ENCODE measurements around the gene RASAL3. TPM values are rescaled to one million over a fixed set of nuclear protein-coding genes. Genes with fewer than 3 reads are reported as not detected.
A peak's percentile ranks its signal among the peaks of the same experiment; 100 is the strongest.

The RASAL3 gene
- total RNA-seq, 4 donors from 2014 or later: 0.51 to 4.3 (median 1.1) TPM; not detected in 1

GRCh38 chr19:15449620-15450527, 14.5 kb downstream of the RASAL3 start, which contains the start of gene WIZ:
TSS of gene WIZ (minus strand) at chr19:15449956. CDS start at chr19:15448307, 1,649 bp downstream.
- Histone ChIP-seq H3K9me3 (no peaks in the 10 kb centered on the region), H3K4me1 (peaks cover 0 to 9% of the 10 kb centered on the region in 2 donors), H3K36me3 (no peaks in the 10 kb centered on the region), H3K27me3 (no peaks in the 10 kb centered on the region), H3K4me3 (peak within 1 kb of the TSS; percentile 57 to 61), H3K27ac (peak within 1 kb of the TSS; percentile 66 to 93)
- TF ChIP-seq POLR2A (IDR thresholded peaks at IDR 0.05) (peak in 1 of 2 donors; percentile 52), CTCF (IDR thresholded peaks at IDR 0.05) (no peak)
- DNase-seq: peak; percentile 85 to 88
- intact Hi-C loops (cut with DNase I; ENCODE audit: low total_unique reads): no loop called here

- H3K4me1 ChIP-seq: peaks cover 0 to 9% of the 10 kb centered on the region in 2 donors
- intact Hi-C loops (cut with DNase I; ENCODE audit: low total_unique reads): no loop called here
- H3K4me3 ChIP-seq: peak overlapping the region; percentile 57 to 61
These were observed 15.3 kb downstream of the RASAL3 start for GRCh38 chr19:15448778-15449619.

GRCh38 chr19:15448044-15448777, 16.1 kb downstream of the RASAL3 start:
- Histone ChIP-seq H3K27me3 (no peaks in the 10 kb centered on the region), H3K4me1 (peaks cover 0 to 7% of the 10 kb centered on the region in 2 donors), H3K27ac (peak overlapping the region; percentile 66 to 93), H3K36me3 (no peaks in the 10 kb centered on the region), H3K4me3 (no peak overlapping the region), H3K9me3 (no peaks in the 10 kb centered on the region)
- intact Hi-C loops (cut with DNase I; ENCODE audit: low total_unique reads): no loop called here
- TF ChIP-seq POLR2A (IDR thresholded peaks at IDR 0.05) (no peak), CTCF (IDR thresholded peaks at IDR 0.05) (no peak)
- DNase-seq: no peak

More at GRCh38 chr19:15448778-15449619, 15.3 kb downstream of the RASAL3 start:
- no peaks in the 10 kb centered on the region for H3K36me3 ChIP-seq
- H3K27ac ChIP-seq: peak overlapping the region; percentile 66 to 93
- no peaks in the 10 kb centered on the region for H3K27me3 ChIP-seq
- no peaks in the 10 kb centered on the region for H3K9me3 ChIP-seq
- peak in 1 of 2 donors; percentile 47 for DNase-seq
- no peak for TF ChIP-seq POLR2A (IDR thresholded peaks at IDR 0.05)
- no peak for TF ChIP-seq CTCF (IDR thresholded peaks at IDR 0.05)

- Histone ChIP-seq H3K4me1 (no peaks in the 10 kb centered on the region), H3K4me3 (no peak overlapping the region), H3K27me3 (no peaks in the 10 kb centered on the region), H3K27ac (no peak overlapping the region), H3K9me3 (no peaks in the 10 kb centered on the region), H3K36me3 (no peaks in the 10 kb centered on the region)
- DNase-seq: no peak
- intact Hi-C loops (cut with DNase I; ENCODE audit: low total_unique reads): no loop called here
- TF ChIP-seq CTCF (IDR thresholded peaks at IDR 0.05) (no peak), POLR2A (IDR thresholded peaks at IDR 0.05) (no peak)
These were observed 17.3 kb downstream of the RASAL3 start for GRCh38 chr19:15447057-15447456.
